Osteoblast (primary cell): Measurements from ENCODE around the gene GALNT15. TPM values are rescaled to one million over a fixed set of nuclear protein-coding genes. Genes with fewer than 3 reads are reported as not detected.
A peak's percentile ranks its signal among the peaks of the same experiment; 100 is the strongest.

Experiments
- DNase-seq: peaks from one replicate; pipeline ENCODE4 v3.0.0; 2011; ENCODE audit warnings: low spot score, mixed read lengths; ENCODE audit not compliant: insufficient read length; ENCODE audit errors: missing footprints
- H2AFZ ChIP-seq: 2 replicates; pipeline ENCODE4 v1.6.0; 2011; ENCODE audit warnings: mild to moderate bottlenecking, low read length
- H3K27ac ChIP-seq: 2 replicates; pipeline ENCODE4 v1.5.1; 2011; ENCODE audit warnings: mild to moderate bottlenecking, low read depth, low read length, moderate library complexity
- H3K27me3 ChIP-seq: 2 replicates; pipeline ENCODE4 v1.6.0; 2012; ENCODE audit warnings: mild to moderate bottlenecking, control low read depth, inconsistent platforms, low read length, moderate library complexity; ENCODE audit not compliant: insufficient read depth
- H3K36me3 ChIP-seq: 2 replicates; pipeline ENCODE4 v1.5.1; 2011; ENCODE audit warnings: mild to moderate bottlenecking, low read length, control low read depth, moderate library complexity; ENCODE audit not compliant: insufficient read depth
- H3K4me1 ChIP-seq: 2 replicates; pipeline ENCODE4 v1.5.1; 2011; ENCODE audit warnings: mild to moderate bottlenecking, low read length, control low read depth, moderate library complexity; ENCODE audit not compliant: insufficient read depth
- H3K4me2 ChIP-seq: 2 replicates; pipeline ENCODE4 v1.6.0; 2011; ENCODE audit warnings: mild to moderate bottlenecking, low read length; ENCODE audit not compliant: insufficient read depth
- H3K4me3 ChIP-seq: fragments of 200-600 bp; sonication (generic); 3 replicates; pipeline ENCODE4 v1.5.1; 2012; ENCODE audit warnings: mild to moderate bottlenecking, low read length, inconsistent platforms; ENCODE audit not compliant: insufficient read depth
- H3K79me2 ChIP-seq: 2 replicates; pipeline ENCODE4 v1.6.0; 2012; ENCODE audit warnings: mild to moderate bottlenecking, low read length, control low read depth, inconsistent platforms; ENCODE audit not compliant: insufficient read depth
- H3K9me3 ChIP-seq: 2 replicates; pipeline ENCODE4 v1.5.1; 2011; ENCODE audit warnings: low read depth, low read length, control low read depth
- H4K20me1 ChIP-seq: 2 replicates; pipeline ENCODE4 v1.6.0; 2012; ENCODE audit warnings: mild to moderate bottlenecking, low read length, control low read depth; ENCODE audit not compliant: insufficient read depth
- total RNA-seq: library from RNA; depleted of rRNA; stranded (reverse); fragments of >200 nt; gene quantifications from 2 replicates; pipeline ENCODE4 v1.2.3, GENCODE V29; 2012
- TF ChIP-seq, protein P1 (sequence below): IDR thresholded peaks from 2 replicates; pipeline ENCODE4 v1.5.1; 2011; ENCODE audit warnings: mild to moderate bottlenecking, low read depth, low read length, moderate library complexity; ENCODE audit errors: extremely low read depth

Gene GALNT15
- total RNA-seq, 1 donor, result 6.5 TPM

DNA sequence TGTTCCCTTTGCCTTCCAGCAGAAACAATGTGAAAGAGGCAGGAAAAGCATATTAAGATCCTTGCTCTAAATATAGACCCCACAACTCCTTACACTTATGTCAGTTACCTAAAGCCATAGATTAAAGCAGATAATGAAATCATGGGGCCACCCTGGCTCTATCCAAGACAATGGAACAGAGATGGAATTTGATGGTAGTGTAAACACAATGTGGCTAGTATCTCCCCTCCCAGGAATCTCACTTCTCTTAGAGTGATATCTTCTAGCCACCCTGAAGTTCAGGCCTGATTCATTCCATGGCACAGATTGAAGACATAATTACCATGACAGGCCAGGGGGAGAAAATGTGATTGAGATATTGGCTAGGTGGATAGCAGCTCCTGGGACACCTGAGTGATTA is 32.6 kb downstream of the GALNT15 start:
- no peaks in the 10 kb centered on the region for H3K9me3 ChIP-seq
- no peaks in the 10 kb centered on the region for H4K20me1 ChIP-seq
- H3K27ac ChIP-seq, result no peak overlapping the region
- H3K79me2 ChIP-seq, result no peaks in the 10 kb centered on the region
- DNase-seq, result no peak
- H3K27me3 ChIP-seq, result no peaks in the 10 kb centered on the region
- no peak overlapping the region for H3K4me2 ChIP-seq
- no peak overlapping the region for H3K4me3 ChIP-seq
- TF ChIP-seq, protein P1, sequence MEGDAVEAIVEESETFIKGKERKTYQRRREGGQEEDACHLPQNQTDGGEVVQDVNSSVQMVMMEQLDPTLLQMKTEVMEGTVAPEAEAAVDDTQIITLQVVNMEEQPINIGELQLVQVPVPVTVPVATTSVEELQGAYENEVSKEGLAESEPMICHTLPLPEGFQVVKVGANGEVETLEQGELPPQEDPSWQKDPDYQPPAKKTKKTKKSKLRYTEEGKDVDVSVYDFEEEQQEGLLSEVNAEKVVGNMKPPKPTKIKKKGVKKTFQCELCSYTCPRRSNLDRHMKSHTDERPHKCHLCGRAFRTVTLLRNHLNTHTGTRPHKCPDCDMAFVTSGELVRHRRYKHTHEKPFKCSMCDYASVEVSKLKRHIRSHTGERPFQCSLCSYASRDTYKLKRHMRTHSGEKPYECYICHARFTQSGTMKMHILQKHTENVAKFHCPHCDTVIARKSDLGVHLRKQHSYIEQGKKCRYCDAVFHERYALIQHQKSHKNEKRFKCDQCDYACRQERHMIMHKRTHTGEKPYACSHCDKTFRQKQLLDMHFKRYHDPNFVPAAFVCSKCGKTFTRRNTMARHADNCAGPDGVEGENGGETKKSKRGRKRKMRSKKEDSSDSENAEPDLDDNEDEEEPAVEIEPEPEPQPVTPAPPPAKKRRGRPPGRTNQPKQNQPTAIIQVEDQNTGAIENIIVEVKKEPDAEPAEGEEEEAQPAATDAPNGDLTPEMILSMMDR, result no peak
- H2AFZ ChIP-seq, result no peak overlapping the region
- no peaks in the 10 kb centered on the region for H3K36me3 ChIP-seq
- H3K4me1 ChIP-seq, result peaks cover 28% of the 10 kb centered on the region

DNA sequence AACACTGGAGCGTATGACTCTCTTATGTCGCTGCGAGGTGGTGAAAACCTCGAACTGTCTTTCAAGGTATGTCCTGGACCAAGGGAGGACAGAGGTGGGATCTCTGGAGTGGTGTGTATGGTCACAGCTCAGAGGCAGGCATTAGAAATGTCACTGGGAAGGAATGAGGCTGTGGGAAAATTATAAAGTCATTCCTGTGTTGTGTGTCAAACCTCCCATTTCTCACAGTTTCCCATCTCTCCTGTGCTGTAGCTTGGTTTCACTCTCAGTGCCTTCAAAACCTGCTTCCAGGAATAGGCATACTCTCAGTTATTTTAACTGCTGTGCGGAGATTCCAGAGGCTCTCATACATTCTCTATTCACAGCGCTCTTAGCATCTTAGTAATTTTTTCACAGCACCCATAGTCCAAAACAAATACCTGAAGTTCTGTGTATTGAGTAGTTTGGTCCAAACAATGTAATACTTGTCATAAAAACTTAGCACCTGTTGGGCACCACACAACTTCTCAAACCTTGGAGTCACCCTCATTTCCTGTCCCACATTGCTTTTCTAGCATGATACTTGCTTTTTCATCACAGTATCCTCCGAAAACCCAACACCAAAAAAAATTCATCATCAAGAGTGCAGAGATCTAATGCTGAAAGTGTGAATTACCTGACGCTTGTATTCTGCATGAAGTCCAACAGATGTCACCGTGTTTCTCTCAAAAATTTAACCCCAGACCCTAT is 36.9 kb downstream of the GALNT15 start:
- no peaks in the 10 kb centered on the region for H3K36me3 ChIP-seq
- no peaks in the 10 kb centered on the region for H3K9me3 ChIP-seq
- no peaks in the 10 kb centered on the region for H4K20me1 ChIP-seq
- no peaks in the 10 kb centered on the region for H3K4me1 ChIP-seq
- no peak overlapping the region for H3K27ac ChIP-seq
- H3K27me3 ChIP-seq, result no peaks in the 10 kb centered on the region
- no peak overlapping the region for H3K4me3 ChIP-seq
- H3K4me2 ChIP-seq, result no peak overlapping the region
- H2AFZ ChIP-seq, result no peak overlapping the region
- no peaks in the 10 kb centered on the region for H3K79me2 ChIP-seq
- DNase-seq, result peak; percentile 18
- TF ChIP-seq, protein P1, result no peak

DNA sequence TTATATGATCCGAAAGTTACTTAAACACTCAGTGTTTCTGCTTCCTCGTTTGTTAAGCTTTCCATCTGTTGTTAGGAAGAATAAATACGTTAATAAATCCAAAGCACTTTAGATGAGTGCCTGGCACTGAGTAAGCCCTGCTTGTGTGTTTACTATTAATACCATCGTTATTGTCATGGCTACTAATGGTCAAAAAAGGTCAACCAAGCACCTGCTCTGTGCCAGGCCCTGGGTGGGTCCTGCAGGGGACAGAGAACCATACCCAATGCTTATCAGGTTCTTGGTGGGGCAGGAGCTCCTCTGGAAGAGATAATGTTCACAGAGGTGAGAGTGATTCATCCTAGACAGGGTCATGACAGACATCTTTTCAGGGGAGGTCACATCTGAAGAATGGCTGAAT is 39.9 kb downstream of the GALNT15 start:
- Histone ChIP-seq H3K36me3 (no peaks in the 10 kb centered on the region), H3K27me3 (no peaks in the 10 kb centered on the region), H2AFZ (no peak overlapping the region), H3K79me2 (no peaks in the 10 kb centered on the region), H3K9me3 (no peaks in the 10 kb centered on the region), H3K27ac (no peak overlapping the region), H3K4me3 (no peak overlapping the region), H4K20me1 (no peaks in the 10 kb centered on the region), H3K4me1 (no peaks in the 10 kb centered on the region), H3K4me2 (no peak overlapping the region)
- DNase-seq, result no peak
- TF ChIP-seq, protein P1, result no peak

DNA sequence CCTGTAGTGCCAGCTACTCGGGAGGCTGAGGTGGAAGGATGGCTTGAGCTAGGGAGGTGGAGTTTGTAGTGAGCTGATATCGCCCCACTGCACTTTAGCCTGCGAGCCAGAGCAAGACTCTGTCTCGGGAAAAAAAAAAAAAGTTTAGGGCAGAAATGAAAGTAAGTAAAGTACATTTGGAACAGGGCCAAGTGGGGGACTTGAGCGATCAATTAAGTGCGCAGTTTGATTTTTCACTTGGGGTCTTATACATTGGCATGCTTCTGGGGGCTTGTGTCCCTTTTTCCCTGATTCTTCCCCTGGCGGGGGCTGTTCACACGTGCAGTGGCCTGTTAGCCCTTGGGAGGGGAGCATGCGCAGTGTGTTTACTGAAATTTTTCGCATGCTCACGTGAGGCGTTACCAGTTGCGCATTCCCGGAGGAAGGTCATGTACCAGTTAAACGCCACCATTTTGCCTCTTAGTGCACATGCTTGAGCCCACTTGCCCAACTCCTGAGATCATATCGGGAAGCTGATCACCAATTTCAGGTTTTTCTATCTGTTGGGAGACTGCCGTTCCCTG is 42.0 kb downstream of the GALNT15 start:
- Histone ChIP-seq H3K4me3 (no peak overlapping the region), H4K20me1 (no peaks in the 10 kb centered on the region)

More for the DNA sequence above, 42.0 kb downstream of the GALNT15 start:
- Histone ChIP-seq H3K36me3 (no peaks in the 10 kb centered on the region), H3K9me3 (no peaks in the 10 kb centered on the region), H3K4me1 (no peaks in the 10 kb centered on the region), H3K4me2 (no peak overlapping the region), H3K79me2 (no peaks in the 10 kb centered on the region), H2AFZ (no peak overlapping the region), H3K27ac (no peak overlapping the region), H3K27me3 (no peaks in the 10 kb centered on the region)
- no peak for DNase-seq
- TF ChIP-seq, protein P1, result no peak
